Uterus (tissue), 2 donors: ENCODE results near the gene CD151.

ENCODE experiments used
- CTCF ChIP-seq, 4 experiments: fragments of 200-600 bp in 2 of 4; fragments of 450-650 bp in 2 of 4; sonication (generic) in 2 of 4; IDR thresholded peaks; one replicate each; pipeline ENCODE4 v1.5.1; 2016 to 2019; ENCODE audit warnings: antibody characterized with exemption in 4 of 4, mild to moderate bottlenecking in 2 of 4, moderate library complexity in 1 of 4
- POLR2A ChIP-seq, 2 donors: fragments of 450-650 bp; IDR thresholded peaks; one replicate each; pipeline ENCODE4 v1.6.1; 2016; ENCODE audit warnings: antibody characterized with exemption in 2 of 2, mild to moderate bottlenecking in 1 of 2, moderate library complexity in 1 of 2

DNA sequence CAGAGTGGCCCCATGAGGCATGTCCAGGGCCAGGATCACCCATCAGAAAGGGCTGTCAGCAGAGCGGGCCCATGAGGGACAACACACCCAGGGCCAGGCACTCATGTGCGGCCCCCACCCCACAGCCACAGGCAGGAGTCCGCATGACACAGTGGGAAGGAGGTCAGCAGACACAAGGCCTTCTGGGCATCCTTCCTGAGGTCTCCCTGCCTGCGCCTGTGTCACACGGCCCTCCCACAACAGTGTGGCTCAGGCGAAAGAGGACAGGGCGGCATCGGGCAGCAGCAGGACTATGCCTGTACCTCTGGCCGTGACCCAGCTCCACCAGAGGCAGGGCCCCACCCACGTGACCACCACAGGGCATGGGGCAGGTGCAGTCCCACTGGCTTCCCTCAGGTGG lies 50.8 kb downstream of the CD151 start:
- TF ChIP-seq CTCF (IDR thresholded peaks at IDR 0.05) (no peak), POLR2A (IDR thresholded peaks at IDR 0.05) (no peak)
